AG04449 (cell line): ENCODE data around the gene CYP26A1.

Experiments
- CTCF ChIA-PET: fragments of 350-600 bp; formaldehyde crosslinking; extraction: SDS; loops from one replicate; lab custom pipeline; 2021; ENCODE audit warnings: antibody characterized with exemption; lab: Yijun Ruan, JAX
- POLR2A ChIA-PET: fragments of 400-600, 350-600 bp; formaldehyde crosslinking; extraction: SDS; loops from one replicate; lab custom pipeline; 2020; ENCODE audit warnings: antibody characterized with exemption, inconsistent platforms; lab: Yijun Ruan, JAX
- DNase-seq: peaks from one replicate; pipeline ENCODE4 v3.0.0-alpha.2; 2010; ENCODE audit warnings: low read depth, low spot score
- H3K4me3 ChIP-seq: 2 replicates; pipeline ENCODE4 v1.5.1; 2011; ENCODE audit warnings: low read depth, mild to moderate bottlenecking, control low read depth, low read length
- CTCF ChIP-seq: IDR thresholded peaks from one replicate; pipeline ENCODE4 v1.5.1; 2011; ENCODE audit warnings: mild to moderate bottlenecking, moderate library complexity, low read length, control low read depth, inconsistent platforms; ENCODE audit not compliant: insufficient read depth; ENCODE audit errors: missing control alignments

The CYP26A1 gene

GRCh38 chr10:93071674-93072224 is 1.9 kb upstream of the CYP26A1 start:
- TF ChIP-seq CTCF: no peak
- ChIA-PET POLR2A (no interaction called here), CTCF (interaction anchor here (1.3 to 2.6 kb wide), 3 partner anchors 9 to 220 kb away, joined by 3 to 31 read pairs (median 7); no protein-coding TSS in a partner anchor)
- no peak for DNase-seq
- H3K4me3 ChIP-seq: no peak overlapping the region; the same call in 1 of the 2 replicates

GRCh38 chr10:93072225-93072712 is 1.4 kb upstream of the CYP26A1 start:
- CTCF ChIA-PET: interaction anchor here (0.7 to 5.4 kb wide), 7 partner anchors 8 to 219 kb away, joined by 3 to 33 read pairs (median 4); no protein-coding TSS in a partner anchor
- H3K4me3 ChIP-seq: no peak overlapping the region
- TF ChIP-seq CTCF: no peak
- POLR2A ChIA-PET: no interaction called here
- DNase-seq: no peak

- CTCF ChIA-PET: interaction anchor here (0.7 to 5.4 kb wide), 7 partner anchors 9 to 218 kb away, joined by 3 to 33 read pairs (median 4); no protein-coding TSS in a partner anchor
- no peak for TF ChIP-seq CTCF
- H3K4me3 ChIP-seq: no peak overlapping the region; the same call in 1 of the 2 replicates
- POLR2A ChIA-PET: no interaction called here
- no peak for DNase-seq
Measured at GRCh38 chr10:93072713-93073538, 767 bp upstream of the CYP26A1 start.

GRCh38 chr10:93074147-93074596 is 479 bp downstream of the CYP26A1 start:
- no peak for TF ChIP-seq CTCF
- CTCF ChIA-PET: interaction anchor here (2.0 to 5.4 kb wide), 2 partner anchors 68 to 217 kb away, joined by 7 to 33 read pairs; no protein-coding TSS in a partner anchor
- POLR2A ChIA-PET: no interaction called here
- H3K4me3 ChIP-seq: peak overlapping the region; percentile 15; the same call in 1 of the 2 replicates
- no peak for DNase-seq

- ChIA-PET CTCF (interaction anchor here (1.3 to 5.4 kb wide), 4 partner anchors 68 to 217 kb away, joined by 3 to 33 read pairs (median 8); no protein-coding TSS in a partner anchor), POLR2A (interaction anchor here (1.4 kb wide), 1 partner anchor 9 kb away, joined by 3 read pairs; no protein-coding TSS in a partner anchor)
- no peak for DNase-seq
- H3K4me3 ChIP-seq: no peak overlapping the region
- no peak for TF ChIP-seq CTCF
Measured at GRCh38 chr10:93074597-93075368, 1.1 kb downstream of the CYP26A1 start.
